ENCODE results near the gene TFB1M. TPM values are rescaled to one million over a fixed set of nuclear protein-coding genes. Genes with fewer than 3 reads are reported as not detected.

TFB1M gene
- 32.5 and 39.6 TPM in 2 replicates for total RNA-seq

GRCh38 chr6:155314092-155314772 is at the start of gene TFB1M:
Gene TFB1M (minus strand): TSS chr6:155314484. CDS start chr6:155314428, 56 bp downstream.

GRCh38 chr6:155263373-155264063 is 50.8 kb downstream of the TFB1M start, which contains the start of gene CLDN20:
Gene CLDN20 (plus strand): TSS chr6:155264013. CDS start chr6:155275720, 11,707 bp downstream.

Other genes starting within 250 kb of the TFB1M start
- not detected in 2 replicates for gene CLDN20, start 50.5 kb downstream of the TFB1M start, total RNA-seq
- under 0.01 TPM in 1 of 2 replicates, not detected in the other for gene NOX3, start 141.4 kb upstream of the TFB1M start, total RNA-seq

Measured in placental pericyte (primary cell).